ENCODE measurements around the gene WDR87. TPM values are rescaled to one million over a fixed set of nuclear protein-coding genes. Genes with fewer than 3 reads are reported as not detected.

WDR87 gene
- not detected in 2 replicates for total RNA-seq

DNA sequence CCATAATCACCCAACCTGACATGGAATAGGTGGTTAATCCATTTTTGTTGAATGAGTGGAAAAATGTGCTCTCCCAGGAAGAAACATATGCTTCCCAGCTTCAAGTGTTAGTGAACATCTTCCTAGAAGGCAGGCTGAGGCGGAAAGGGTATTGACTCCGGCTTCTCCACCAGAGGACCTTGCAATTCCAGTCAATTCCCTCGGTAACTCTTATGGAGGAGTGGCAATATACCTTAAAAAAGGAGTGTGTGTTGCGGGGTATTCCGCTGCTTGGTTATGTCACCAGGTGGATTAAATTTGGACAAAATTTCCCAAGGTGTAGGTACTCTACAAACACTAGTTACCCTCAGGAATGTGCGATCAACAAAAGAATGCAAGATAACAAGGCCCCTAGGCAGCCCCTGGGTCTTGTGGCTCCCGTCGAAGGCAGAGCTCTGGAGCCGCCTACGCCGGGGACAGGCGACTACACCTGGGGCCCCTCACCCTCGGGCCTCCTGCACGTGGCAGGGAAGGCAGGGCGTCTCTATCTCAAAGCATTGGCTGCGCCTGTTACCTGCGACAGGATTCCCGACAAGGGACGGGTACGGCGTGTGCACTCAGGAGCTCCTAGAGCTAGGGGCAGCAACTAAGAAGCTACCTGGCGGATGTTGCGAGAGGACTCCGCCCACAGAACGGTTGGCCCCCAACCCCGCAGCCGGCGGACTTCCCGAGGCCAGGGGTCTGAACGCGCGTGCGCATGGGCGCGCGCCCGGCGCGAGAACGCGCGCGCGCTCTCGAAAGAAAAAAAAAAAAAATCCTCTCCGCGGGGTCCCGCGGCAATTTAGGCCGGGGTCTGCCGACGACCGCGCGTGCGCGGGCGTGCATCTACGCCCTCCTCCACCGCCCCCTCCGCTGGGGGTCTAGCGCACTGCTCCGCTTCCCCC, at the start of gene WDR87:
TSS of gene WDR87 (minus strand) at position 649 of the 923 bp plus-strand sequence. CDS start 8,355 bp downstream, outside the sequence.
- no peak for DNase-seq (ENCODE audit: low read depth)
- TF ChIP-seq, protein P1, sequence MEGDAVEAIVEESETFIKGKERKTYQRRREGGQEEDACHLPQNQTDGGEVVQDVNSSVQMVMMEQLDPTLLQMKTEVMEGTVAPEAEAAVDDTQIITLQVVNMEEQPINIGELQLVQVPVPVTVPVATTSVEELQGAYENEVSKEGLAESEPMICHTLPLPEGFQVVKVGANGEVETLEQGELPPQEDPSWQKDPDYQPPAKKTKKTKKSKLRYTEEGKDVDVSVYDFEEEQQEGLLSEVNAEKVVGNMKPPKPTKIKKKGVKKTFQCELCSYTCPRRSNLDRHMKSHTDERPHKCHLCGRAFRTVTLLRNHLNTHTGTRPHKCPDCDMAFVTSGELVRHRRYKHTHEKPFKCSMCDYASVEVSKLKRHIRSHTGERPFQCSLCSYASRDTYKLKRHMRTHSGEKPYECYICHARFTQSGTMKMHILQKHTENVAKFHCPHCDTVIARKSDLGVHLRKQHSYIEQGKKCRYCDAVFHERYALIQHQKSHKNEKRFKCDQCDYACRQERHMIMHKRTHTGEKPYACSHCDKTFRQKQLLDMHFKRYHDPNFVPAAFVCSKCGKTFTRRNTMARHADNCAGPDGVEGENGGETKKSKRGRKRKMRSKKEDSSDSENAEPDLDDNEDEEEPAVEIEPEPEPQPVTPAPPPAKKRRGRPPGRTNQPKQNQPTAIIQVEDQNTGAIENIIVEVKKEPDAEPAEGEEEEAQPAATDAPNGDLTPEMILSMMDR (IDR thresholded peaks at IDR 0.05; ENCODE audit: insufficient read depth, low read depth, low read length) = no peak
- H3K4me3 ChIP-seq (ENCODE audit: low read depth, low read length) = peak within 1 kb of the TSS; percentile 96

- no peak overlapping the region for H3K4me3 ChIP-seq (ENCODE audit: low read depth, low read length)
- TF ChIP-seq, protein P1 (IDR thresholded peaks at IDR 0.05; ENCODE audit: insufficient read depth, low read depth, low read length) = no peak
- DNase-seq (ENCODE audit: low read depth) = no peak
Observed at GRCh38 chr19:37955986-37956385, 49.6 kb upstream of the WDR87 start.

DNA sequence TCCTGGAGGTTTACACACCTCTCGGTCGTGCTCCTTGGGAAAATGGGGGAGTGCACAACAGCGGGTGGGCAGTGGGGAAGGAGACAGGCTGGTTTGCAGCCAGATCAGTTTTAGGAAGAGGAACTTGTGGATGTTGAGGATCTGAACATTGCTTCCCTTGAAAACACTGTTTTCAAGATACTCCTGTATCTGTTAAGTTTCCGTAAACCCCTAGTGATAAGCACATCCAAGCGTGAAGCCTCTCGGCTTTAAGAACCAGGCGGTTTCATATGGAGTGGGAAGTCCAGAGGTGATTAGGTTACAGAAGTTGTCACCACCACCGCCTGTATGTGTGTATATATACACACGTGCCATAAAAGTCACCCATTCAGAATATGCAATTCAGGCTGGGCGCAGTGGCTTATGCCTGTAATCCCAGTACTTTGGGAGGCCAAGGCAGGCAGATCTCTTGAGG, 48.1 kb upstream of the WDR87 start:
- peak; percentile 66 for DNase-seq (ENCODE audit: low read depth)
- TF ChIP-seq, protein P1 (IDR thresholded peaks at IDR 0.05; ENCODE audit: insufficient read depth, low read depth, low read length) = no peak
- H3K4me3 ChIP-seq (ENCODE audit: low read depth, low read length) = no peak overlapping the region

- TF ChIP-seq, protein P1 (IDR thresholded peaks at IDR 0.05; ENCODE audit: insufficient read depth, low read depth, low read length) = no peak
- peak; percentile 64 for DNase-seq (ENCODE audit: low read depth)
Observed at GRCh38 chr19:37953918-37954303, 47.5 kb upstream of the WDR87 start.

DNA sequence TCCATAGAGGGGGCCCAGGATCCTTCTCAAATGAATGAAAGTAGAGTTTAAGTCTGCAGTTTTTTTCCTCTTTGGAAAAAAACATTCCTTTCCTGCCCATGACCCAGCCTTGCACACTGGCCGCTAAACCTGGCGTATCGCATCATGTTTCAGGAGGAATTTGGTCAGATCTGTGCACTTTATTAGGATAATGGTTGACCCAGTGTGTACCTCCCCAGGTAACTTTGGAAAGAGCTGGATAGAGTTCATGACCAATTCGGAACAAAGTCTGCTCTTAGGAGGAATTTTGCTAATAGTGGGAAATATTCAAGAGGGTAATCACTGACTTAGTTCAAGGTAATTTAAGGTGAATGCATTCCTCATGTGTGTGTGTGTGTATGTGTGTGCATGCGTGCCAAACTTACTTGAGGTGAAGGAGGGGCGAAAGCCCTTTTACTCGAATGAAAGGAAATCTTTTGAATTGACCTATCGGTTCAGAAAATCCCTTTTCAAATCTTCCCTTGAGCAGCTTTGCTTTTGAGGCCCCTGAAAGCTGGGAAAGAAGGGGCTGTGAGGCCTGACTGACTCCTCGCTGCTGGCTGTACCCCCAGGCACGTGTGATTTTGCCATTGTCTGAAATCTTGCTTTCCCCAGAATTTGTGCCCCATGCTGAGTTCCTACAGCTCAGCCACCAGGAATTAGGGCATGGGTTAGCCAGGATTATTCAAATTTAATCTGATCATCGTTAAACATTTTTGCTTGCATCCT, 47.0 kb upstream of the WDR87 start:
- no peak for DNase-seq (ENCODE audit: low read depth)
- no peak overlapping the region for H3K4me3 ChIP-seq (ENCODE audit: low read depth, low read length)
- TF ChIP-seq, protein P1 (IDR thresholded peaks at IDR 0.05; ENCODE audit: insufficient read depth, low read depth, low read length) = no peak

More at GRCh38 chr19:37953918-37954303, 47.5 kb upstream of the WDR87 start:
- no peak overlapping the region for H3K4me3 ChIP-seq (ENCODE audit: low read depth, low read length)

- DNase-seq (ENCODE audit: low read depth) = no peak
- TF ChIP-seq, protein P1 (IDR thresholded peaks at IDR 0.05; ENCODE audit: insufficient read depth, low read depth, low read length) = no peak
- H3K4me3 ChIP-seq (ENCODE audit: low read depth, low read length) = no peak overlapping the region
Observed at GRCh38 chr19:37951816-37952210, 45.4 kb upstream of the WDR87 start.
